Adipose tissue (tissue), 3 donors: Measurements from ENCODE around the gene LDLRAD1. TPM values are rescaled to one million over a fixed set of nuclear protein-coding genes. Genes with fewer than 3 reads are reported as not detected.

Source experiments
- H3K27ac ChIP-seq: one replicate; pipeline ENCODE4 v1.5.1; 2013; ENCODE audit warnings: low read depth, low read length
- WGBS, 3 donors: extraction: QIAGEN DNeasy Blood & Tissue Kit; methylation state at CpG; one replicate each; pipeline ENCODE4 v1.1.7; 2013; 5-methylcytosine and 5-hydroxymethylcytosine counted together
- polyA plus RNA-seq, 3 donors: library from polyadenylated mRNA; stranded (reverse); fragments of 200-250 nt; gene quantifications; one replicate each; pipeline ENCODE4 v1.2.3, GENCODE V29; 2013
- donor health status: healthy with polysubstance abuse.
- donor health status: Bipolar disorder and iron deficiency.
- donor health status: healthy.

Gene LDLRAD1
- polyA plus RNA-seq, 3 donors, result not detected

DNA sequence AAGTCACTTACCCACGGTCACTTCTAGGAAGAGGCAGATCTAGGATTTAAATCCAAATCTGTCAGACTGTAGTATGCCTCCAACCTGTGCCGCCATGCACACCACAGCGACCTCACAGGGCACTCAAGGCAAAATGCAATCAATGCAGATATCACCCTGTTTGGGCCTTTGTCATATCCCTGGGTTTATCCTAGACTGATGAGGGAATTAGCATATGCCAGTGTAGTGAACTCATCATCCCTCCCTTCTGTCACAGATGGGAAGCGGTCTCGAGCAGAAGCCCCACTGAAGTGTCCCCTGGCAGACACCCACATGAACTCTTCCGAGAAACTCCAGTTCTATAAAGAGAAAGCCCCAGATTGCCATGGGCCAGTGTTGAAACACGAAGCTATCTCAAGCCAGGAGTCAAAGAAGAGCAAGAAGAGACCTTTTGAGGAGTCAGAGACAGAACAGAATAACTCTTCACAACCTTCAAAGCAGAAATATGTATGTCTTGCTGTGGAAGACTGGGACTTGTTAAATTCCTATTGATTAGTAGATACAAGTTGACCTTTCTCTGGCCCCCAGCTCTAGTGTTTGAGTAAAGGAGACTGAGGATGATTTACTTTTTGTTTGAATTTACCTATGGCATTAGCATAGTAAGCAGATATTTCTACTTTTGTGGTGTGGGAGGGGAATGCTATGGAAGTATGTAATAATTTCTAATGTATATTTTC, 50.4 kb downstream of the LDLRAD1 start:
- WGBS, 3 donors, result 80 to 91% (median 85%) methylated on average over 7 of the region's 7 CpGs
- no peak overlapping the region for H3K27ac ChIP-seq

DNA sequence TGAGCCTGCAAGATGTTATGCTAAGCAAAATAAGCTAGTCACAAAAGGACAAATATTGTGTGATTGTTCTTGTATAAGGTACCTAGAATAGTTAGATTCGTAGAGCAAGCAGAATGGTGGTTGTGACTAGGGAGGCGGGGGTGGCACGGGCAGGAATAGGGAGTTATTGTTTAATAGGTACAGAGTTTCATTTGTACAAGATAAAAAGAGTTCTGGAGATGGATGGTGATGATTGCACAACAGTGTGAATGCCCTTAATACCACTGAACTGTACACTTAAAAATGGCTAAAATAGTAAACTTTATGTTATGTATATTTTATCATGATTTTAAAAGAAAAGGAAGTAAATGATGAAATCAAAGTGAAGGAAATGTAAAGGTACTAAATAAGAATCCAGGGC, 51.2 kb downstream of the LDLRAD1 start:
- WGBS, 3 donors, result 68 to 89% (median 87%) methylated on average over 3 of the region's 3 CpGs
- no peak overlapping the region for H3K27ac ChIP-seq

DNA sequence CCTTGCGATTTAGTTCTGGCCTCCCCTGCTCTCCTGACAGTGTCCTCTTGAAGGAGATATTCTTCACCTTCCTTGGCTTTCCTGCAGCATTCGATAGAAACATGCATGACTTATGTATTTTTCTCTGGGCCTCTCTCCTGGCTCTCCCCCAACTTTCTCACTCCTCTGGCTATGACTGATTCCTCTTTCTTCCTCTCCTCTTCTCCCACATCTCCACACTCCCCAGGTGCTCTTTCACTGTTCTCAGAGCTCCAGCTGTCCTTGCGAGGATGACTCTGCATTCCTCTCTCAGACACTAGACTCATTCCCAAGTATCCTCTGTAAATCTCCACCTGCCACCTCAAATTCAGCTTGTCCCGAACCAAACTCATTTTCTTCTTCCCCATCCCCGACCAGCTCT, 53.9 kb downstream of the LDLRAD1 start:
- WGBS, 3 donors, result 53 to 80% (median 58%) methylated on average over 5 of the region's 5 CpGs
- H3K27ac ChIP-seq, result no peak overlapping the region

DNA sequence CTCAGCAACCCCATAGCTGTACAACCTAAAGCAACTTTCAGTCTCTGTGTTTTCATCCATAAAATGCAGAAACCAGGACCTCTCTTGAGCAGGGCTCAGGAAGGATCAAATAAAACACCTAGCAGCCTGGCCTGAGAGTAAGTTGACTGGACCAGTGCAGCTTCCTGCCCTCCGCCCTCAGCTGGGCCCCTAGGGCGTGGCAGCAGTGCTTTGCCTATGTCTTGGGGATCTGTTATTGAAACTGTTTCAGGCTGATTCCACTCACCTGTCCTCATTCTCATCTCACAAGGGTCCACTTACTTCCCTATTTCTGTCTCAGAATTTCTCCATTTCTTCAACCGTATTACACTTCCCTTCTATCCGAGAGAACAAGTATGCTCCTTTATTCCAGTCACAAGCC, 54.5 kb downstream of the LDLRAD1 start:
- WGBS, 3 donors, result 74 to 89% (median 75%) methylated on average over 4 of the region's 4 CpGs
- no peak overlapping the region for H3K27ac ChIP-seq

DNA sequence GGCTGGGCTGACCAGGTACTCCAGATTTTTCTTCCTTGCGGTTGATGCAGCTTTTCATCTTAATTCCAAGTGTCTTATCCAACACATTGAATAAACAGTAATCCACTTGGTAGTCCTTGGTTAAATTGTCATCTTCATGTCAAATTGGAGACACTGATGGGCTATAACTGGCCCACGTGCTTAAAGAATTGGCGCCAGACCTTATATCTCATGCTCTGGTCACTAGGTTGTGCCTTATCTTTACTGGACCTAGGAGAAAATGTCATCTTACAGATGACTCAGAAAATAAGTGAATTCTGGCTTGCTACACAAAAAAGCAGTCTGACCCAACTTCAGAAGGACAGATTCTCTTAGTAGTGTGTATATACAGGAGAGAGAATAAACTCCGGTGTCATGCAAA, 55.6 kb downstream of the LDLRAD1 start:
- H3K27ac ChIP-seq, result no peak overlapping the region
- 91 to 95% (median 95%) methylated on average over 4 of the region's 4 CpGs for WGBS, 3 donors

DNA sequence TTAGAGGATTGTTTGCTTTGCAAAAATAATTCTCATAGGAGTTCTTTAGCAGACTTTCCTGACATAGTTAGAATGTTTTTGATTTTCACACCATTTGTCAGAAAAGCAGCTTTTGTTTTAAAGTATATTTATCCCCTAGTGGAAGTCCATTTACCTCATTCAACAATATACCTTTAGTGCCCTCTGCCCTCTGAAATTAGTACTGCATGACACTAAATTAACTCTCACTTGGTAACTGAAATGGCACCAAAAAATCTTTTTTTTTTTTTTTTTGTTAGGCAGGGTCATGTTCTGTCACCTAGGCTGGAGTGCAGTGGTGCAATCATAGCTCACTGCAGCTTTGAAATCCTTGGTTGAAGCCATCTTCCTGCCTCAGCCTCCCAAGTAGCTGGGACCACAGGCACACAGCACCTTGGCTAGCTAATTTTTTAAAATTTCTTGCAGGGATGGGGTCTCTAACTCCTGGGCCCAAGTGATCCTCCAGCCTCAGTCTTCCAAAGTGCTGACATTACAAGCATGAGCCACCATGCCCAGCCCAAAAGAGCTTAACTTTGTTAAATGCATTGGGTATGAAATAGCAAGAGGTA, 58.2 kb downstream of the LDLRAD1 start:
- H3K27ac ChIP-seq, result no peak overlapping the region

Other genes with a start within 250 kb of the LDLRAD1 start
- gene NDC1, start 179.9 kb downstream of the LDLRAD1 start, polyA plus RNA-seq, result 1 to 10 TPM; 1.8 to 4.6 (median 3.7) TPM
- 10 to 100 TPM; 16.3 to 22.6 (median 16.5) TPM for gene YIPF1, start 128.4 kb downstream of the LDLRAD1 start, polyA plus RNA-seq
- not detected for gene DIO1, start 124.0 kb downstream of the LDLRAD1 start, polyA plus RNA-seq
- gene IFT25, start 72.5 kb downstream of the LDLRAD1 start, polyA plus RNA-seq, result 10 to 100 TPM; 12.0 to 30.4 (median 16.1) TPM
- gene LRRC42, start 71.8 kb downstream of the LDLRAD1 start, polyA plus RNA-seq, result 10 to 100 TPM in 2 of 3 donors, 1 to 10 TPM in 1; 9.6 to 18.4 (median 12.8) TPM
- gene TMEM59, start 35.0 kb upstream of the LDLRAD1 start, polyA plus RNA-seq, result 100 to 1,000 TPM; 154 to 267 (median 178) TPM
- 1 to 10 TPM; 1.4 to 3.8 (median 1.4) TPM for gene TCEANC2, start 35.4 kb upstream of the LDLRAD1 start, polyA plus RNA-seq
- under 1 TPM in 1 of 3 donors, not detected in 2; 0.06 TPM for gene CDCP2, start 134.8 kb upstream of the LDLRAD1 start, polyA plus RNA-seq
- 1 to 10 TPM; 2.3 to 4.2 (median 3.0) TPM for gene CYB5RL, start 181.8 kb upstream of the LDLRAD1 start, polyA plus RNA-seq
- gene MRPL37, start 182.0 kb upstream of the LDLRAD1 start, polyA plus RNA-seq, result 10 to 100 TPM; 49.3 to 79.8 (median 56.0) TPM